Ramos (cell line): ENCODE measurements around the gene DAPK1.
"Not testable (repeated sequence)": the region's sequence is repeated elsewhere in the genome, so short reads cannot be mapped to it uniquely, and the experiment has no call there.

Experiments
- in situ Hi-C: fragments of 300-500 bp; cut with MboI; formaldehyde crosslinking; loops from one replicate; pipeline ENCODE4 v1.14.3; 2022; ENCODE audit warnings: low sequenced_read_pairs; ENCODE audit not compliant: unreplicated experiment

The DAPK1 gene

DNA sequence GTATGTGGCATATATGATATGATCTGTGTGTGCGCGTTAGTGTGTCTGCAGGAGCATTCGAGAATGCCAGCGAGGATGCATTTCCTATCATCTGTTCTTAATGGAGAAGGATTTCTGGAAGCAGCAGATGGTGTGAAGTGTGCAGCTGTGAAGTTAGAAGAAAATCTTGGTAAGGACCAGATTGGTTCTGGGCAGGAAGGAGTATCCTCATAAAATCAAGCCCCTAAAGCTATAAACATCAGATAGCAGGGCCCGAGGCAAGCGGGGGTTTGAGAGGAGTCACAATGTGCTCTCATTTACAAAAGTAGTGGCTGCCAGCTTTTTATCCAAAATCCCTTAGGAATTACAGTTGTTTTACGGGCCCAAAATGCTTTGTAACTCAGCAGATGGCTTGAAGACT, 40.0 kb downstream of the DAPK1 start:
- in situ Hi-C loops: no loop called here

DNA sequence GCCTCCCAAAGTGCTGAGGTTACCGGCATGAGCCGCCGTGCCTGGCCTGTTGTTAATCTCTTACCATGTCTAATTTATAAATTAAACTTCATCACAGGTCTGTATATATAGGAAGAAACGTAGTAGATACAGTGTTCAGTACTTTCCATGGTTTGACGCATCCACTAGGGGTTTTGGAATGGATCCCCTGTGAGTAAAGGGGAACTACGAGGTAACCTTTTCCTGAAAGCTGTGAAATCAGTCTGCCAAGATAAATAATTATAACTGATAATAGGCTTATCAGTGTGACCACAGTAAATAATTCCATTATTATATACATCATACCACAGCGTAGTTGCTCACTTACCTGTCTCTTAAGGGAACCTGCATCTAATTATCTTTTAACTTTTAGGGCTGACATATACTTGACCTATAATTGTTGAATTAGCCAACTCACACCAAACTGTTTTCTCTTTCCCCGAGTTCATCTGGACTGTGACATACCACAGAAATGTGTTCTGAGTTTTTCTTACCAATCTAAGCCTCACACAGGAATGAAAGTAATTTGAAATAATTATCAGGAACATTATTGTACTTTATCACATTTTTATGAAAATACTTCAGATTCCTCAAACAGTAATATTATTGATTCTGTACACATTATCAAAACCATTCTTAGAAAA, 42.9 kb downstream of the DAPK1 start:
- in situ Hi-C loops: no loop called here

DNA sequence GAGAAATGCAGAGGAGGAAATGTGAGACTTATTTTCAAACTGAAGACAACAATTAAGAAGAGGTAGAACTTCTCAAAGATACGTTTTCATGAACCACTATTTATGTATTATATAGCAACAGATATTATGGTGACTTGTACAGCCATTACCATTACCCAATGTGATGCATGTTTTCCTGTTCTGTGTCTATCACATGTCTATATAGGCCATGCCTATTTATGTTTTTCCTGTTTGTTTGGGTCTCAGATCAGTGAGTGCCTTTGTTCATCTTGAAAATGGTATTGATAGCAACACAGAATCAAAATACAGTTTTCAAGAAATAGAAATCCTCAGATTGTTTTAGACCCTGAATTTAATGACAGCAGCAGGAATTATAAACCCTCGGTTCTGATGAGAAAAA, 44.0 kb downstream of the DAPK1 start:
- in situ Hi-C loops: no loop called here

DNA sequence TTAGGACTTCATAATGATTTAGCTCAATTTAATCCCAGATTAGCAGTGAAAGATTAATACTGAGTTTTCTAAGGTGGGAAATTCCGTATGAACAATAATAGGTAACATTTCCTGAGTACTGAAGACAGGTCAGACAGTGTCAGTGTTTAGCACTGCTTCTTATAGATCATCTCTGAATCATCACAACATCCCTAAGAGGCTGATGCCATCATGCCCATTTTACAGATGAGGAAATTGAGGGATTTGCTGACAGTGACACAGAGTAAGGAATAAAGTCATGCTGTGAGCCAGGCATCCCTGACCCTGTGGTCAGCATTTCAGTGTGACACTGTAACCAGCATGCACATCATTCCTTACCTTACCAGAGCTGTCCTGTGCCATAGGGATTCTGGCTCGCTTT, 44.5 kb downstream of the DAPK1 start:
- in situ Hi-C loops: no loop called here

DNA sequence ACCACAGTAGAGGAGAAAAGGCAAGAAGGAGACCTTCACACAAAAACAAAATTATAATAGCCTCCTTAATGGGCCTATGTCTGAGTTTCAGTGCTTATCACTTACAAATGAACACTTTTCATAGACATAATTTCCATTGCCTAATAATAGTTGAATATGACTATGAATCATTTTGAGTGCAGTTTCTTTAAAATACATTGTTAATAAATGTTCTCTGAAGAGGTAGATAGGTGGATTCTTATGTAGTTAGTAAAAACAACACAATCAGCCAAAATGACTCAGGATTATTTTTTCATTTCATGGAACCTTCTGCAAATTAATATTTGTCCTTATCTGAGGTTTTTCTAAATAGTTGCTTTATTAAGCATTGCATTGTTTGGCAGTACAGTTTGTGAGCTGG, 45.6 kb downstream of the DAPK1 start:
- in situ Hi-C loops: no loop called here

DNA sequence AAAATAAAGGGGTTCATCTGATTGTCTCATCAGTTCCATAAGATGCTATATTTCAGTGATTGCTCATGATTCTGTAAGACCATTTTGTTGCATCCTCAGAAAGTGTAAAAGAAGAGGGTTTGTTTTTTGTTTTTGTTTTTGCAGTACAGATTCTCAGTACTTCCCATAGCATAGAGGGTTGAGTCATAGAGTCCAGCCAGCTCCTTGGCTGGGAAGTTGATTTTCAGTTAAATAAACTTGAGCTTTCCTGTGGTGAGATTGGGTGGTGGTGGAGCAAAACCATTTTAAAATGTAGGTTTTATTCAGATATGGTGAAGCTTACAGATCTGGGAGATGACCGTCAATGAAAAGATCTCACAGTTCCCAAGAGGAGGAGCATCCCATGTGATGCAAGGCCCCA, 48.2 kb downstream of the DAPK1 start:
- in situ Hi-C loops: no loop called here

DNA sequence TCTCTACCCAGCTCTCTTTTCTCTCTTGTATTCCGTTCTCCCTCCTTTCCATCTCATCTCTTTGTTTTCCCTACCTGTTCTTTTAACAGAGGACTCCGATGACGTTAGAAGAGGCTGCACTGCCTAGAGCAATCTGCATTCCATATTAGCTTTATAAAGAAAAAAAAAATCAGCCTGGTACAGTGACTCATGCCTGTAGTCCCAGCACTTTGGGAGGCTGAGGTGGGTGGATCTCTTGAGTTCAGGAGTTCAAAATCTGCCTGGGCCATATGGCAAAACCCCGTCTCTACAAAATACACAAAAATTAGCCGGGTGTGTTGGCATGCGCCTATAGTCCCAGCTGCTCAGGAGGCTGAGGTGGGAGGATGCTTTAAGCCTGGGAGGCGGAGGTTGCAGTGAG, 49.0 kb downstream of the DAPK1 start:
- in situ Hi-C loops: no loop called here

DNA sequence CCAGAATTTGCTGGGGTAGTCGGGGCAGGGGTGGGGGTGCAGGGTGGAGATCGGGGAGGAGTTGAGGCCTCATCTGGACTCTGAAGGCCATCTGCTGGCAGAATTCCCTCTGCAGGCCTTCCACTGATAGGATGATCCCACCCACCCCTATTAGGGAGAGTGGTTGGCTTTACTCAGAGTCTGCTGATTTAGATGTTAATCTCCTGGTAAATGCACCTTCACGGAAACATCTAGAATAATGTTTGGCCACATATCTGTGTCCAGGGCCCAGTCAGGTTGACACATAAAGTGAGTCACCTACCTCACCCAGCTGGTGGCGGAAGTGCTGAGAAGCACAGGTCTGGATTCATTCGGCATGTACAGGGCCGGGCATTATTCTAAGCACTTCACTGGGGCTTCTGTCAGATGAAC, 50.0 kb downstream of the DAPK1 start:
- in situ Hi-C loops: no loop called here

DNA sequence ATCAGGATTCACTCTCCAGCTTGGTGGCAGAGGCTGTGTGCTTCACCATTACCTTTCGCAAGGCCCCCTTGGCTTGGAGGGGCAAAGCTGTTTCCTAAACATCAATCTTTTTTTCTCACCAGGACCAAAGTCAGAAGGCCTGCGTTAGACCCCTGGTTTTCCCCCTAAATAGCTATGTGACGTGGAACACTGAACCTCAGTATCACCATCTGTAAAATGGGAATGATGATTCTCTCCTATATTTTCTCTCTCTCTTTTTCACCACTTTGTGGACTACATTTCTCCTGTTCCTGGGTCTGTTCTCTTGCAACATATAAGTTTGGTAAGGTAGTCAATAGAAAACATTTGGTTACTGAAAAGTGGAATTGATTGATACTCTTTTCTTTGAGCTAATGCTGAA, 50.5 kb downstream of the DAPK1 start:
- in situ Hi-C loops: no loop called here

DNA sequence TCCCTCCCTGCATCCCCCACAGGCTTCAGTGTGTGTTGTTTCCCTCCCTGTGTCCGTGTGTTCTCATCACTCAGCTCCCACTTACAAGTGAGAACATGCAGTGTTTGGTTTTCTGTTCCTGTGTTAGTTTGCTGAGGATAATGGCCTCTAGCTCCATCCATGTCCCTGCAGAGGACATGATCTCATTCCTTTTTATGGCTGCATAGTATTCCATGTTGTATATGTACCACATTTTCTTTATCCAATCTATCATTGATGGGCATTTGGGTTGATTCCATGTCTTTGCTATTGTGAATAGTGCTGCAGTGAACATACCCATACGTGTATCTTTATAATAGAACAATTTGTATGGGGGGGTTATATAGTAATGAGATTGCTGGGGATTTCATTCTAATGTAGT, 51.4 kb downstream of the DAPK1 start:
- in situ Hi-C loops: not testable (repeated sequence)

DNA sequence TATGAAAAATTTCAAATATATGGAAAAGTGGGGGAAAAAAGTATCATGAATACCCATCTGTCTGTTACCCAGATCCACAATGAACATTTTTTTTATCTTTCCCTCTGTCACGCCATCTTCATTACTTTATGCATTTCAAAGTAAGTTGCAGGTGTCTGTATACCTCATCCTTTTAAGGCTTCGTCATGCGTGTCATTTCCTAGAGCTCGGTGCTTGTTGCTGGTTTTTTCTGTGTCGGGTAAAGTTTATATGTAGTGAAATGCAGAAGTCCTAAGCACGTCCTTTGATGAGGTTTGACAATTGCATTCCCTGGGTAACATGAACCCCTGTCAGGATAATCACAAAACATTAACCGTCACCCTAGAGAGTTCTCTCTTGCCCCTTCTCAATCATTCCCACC, 52.1 kb downstream of the DAPK1 start:
- in situ Hi-C loops: no loop called here

DNA sequence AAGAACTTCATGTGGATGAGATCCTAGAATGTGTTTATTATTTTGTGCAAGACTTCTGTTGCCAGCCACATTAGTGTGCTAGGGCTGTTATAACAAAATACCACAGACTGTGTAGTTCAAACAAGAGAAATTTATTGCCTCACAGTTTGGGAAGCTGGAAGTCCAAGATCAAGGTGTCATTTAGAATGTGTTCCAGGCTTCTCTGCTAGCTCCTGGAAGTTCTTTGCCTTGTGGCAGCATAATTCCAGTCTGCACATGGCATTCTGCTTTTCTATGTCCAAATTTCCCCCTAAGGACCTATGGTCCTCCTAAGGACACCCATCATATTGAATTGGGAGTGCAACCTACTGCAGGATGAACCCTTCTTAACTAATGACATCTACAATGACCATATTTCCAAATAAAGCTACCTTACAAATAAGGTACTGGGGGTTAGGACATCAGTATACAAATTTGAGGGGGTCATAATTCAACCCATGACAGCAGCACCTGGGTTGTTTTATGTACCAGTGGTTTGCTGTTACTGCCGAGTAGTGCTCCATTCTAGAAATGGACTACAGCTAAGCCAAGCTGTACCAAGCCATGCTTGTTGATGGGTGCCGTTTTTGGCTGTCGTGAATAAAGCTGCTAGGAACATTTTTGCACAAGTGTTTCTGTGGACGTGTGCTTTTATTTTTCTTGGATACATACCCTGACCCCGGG, 52.7 kb downstream of the DAPK1 start:
- in situ Hi-C loops: no loop called here

DNA sequence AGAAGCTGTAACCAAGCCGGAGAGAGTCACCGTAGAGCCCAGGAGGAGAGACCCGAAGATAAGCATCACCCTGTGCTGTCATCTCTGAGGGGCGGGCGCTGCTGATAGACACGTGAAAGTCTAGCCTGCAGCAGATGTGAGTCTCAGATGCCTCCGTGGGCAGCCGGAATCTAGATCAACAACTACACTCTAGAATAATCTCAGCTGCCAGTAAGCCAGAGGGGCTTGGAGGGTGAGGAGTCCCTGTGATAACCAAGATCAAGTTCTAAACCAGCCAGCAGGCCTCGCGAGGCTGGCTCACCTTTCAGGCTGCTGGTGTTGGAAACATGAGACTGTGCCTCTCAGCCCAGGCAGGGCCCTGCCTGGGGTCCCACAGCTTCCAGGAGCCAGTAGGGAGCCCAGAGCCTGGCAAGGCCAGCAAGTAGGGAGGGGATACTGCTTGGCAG, 54.1 kb downstream of the DAPK1 start:
- in situ Hi-C loops: no loop called here

DNA sequence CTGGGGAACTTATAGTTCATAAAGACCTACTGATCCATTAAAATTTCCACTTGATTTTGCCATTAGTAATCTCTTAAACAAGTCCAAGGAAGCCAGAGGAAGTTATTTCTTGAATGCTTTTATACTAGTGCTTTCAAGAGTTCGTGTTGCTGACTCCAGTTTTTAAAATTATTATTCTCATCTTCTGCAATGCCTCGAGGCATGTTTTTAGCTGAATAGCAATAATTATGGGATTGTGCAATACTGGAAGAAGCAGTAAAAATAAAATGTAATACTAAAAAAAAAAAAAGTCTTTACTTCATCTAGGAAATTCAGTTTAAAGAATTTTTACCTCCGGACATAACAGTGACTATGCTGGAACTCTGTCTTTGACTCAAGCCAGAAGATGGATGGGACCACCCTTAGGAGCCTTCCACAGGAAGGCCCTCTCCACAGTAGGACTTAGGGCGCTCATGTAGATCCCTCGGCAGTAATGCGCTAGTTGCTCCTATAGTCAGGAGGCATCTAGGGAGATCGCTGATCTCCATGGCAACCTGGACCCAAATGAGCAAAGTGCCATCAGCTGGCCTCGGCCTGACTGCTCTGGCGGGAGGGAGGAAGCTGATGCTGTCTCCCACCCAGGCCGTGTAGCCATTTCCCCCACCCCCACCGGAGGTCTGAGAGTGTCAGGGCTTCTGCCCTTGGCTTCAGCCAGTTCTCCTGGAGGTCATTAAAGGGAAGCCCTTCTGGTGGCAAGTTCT, 56.7 kb downstream of the DAPK1 start:
- in situ Hi-C loops: no loop called here

DNA sequence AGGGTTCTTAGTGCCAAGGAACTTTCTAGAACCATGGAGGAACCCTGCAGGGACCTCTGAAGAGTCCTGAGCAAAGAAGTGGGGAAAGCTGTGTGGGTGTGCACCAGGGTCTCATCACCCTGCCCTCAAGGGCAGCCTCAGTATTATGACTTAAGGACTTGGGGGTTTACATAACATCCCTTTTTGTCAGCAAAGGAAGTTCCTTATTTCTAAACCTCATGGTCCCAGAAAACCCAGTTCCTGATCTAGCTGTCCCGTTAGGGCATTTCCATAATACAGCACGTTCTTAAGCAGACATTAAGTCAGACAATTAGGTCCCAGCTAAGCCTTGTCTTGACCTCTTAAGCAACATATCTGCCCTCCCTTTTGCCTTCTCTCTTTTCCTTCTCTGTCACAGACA, 57.3 kb downstream of the DAPK1 start:
- in situ Hi-C loops: no loop called here

DNA sequence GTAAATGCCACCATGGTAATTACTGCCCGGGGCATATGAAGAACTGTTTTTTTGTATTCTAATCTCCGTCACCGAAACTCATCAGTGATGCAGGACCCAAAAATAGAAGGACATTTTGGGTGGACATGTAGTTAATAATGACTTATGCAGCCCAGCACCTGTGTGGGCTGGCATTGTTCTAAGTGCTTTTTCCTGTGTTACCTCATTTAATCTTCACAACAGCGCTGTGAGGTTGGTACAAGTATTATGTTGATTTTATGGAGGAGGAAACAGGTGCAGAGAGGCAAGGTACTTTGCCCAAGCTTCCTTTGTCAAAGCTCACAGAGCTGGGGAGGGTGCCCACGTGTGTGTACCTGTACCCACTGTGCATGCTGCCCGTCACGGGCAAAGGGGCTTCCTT, 58.4 kb downstream of the DAPK1 start:
- in situ Hi-C loops: no loop called here

DNA sequence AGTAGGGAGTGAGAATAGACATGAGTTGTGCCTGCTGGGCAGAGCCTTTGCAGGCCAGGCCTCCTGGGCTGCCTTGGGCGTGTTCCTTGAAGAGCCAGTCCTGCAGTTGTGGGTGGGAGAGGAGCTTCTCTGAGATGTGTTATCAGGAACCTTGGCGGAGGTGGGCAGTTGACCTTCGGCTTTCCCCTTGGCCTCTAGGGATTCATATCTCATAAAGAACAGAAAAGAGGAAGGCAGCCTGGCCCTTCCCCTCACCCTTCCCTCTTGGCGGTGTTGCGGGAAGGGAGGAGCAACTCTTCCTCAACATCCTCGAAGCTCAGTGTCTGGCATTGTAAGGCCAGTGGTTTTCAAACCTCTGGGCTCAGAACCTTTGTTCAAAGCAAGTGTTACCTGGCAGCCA, 59.2 kb downstream of the DAPK1 start:
- in situ Hi-C loops: no loop called here

DNA sequence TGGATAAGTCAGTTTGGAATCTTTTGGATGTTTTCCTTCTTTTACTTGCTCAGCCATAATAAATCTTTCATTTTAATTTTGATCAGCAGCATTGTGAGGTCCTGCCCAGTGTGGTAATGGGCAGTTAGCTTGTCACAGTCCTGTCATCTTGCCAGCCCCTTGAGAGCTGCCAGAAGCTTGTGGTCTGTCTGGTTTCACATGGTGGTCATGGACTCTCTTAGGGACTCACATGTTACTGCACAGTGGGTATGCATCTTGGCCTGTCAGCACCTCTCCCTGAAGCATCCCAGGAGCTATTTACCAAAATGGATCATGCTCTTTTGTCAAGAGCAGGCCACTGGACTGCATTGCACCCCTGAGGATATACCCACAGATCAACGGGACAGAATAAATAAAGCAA, 60.3 kb downstream of the DAPK1 start:
- in situ Hi-C loops: no loop called here

DNA sequence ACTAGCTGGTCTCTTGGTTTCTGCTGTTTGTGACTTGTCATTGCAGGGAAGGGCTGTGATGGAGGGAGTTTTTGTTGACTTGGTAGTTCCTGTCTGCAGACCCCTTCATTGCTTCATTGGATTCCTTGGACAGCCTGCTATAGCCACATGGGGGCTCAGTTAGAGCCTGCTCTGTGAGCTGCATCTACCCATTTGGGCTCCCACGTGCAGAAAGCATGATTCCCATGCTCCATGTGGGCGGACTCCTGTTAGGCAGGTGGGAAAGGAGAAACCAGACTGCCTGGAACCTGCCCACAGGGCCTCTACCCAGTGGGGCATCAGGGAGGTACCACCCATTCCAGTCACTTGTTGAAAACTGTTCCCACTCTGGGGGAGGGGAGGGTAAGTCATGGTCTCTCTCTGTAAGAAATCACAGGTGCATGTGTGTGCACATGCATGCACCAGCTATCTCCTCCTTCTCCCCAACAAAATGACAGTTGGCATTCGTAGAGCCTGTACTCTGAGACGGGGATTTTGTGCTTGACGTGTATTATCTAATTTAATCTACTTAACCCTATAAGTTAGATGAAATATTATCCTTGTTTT, 61.0 kb downstream of the DAPK1 start:
- in situ Hi-C loops: no loop called here

DNA sequence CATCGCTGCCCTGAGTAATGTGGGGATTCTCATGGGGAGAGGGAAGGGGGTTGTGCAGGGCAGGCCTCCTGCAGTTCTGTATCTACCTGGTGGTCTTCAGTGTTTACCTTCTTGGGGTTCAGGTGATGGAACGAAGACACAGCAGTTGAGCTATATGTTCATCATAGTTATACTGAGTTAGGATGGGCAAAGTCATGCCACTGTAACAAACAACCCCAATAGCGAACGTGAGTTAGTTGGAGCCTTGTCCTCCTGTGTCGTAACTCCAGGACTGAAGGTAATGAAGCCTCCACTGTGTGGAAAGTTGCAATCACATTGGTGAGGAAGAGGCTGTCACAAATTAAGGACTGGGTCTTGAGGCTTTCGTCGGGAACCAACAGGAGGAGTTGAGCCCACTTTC, 64.4 kb downstream of the DAPK1 start:
- in situ Hi-C loops: no loop called here

DNA sequence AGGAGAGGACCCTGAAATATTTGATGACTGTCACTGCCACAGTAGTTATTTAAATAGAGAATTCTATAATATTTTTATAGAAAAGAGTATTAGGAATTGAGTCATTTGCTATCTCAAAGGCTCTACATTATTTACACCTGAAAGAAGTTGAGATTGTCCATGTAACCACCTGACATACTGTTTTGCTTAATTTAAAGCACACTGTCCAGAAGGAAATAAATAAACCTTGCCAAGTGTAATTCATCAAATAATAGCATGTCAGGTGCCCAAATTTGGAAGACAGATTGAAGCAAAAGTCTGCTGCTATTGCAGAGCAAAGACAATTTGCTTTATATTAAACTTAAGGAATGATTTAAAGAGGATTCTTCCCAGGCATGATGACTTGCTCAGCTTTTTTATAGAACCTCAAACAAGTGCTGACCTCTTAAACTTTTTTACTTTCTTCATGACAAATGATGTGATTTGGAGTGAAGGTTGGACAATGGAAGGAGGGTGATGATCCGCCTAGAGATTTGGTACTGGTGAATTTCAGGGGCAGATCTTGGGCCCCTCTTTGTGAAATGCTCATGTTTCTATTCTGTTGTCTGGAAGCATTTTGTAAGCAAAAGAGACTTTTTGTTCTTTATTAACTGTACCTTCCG, 65.0 kb downstream of the DAPK1 start:
- in situ Hi-C loops: no loop called here
